ENCODE measurements around the gene MACF1.

MACF1 gene

GRCh38 chr1:39236971-39237370 lies 32.5 kb downstream of the MACF1 start:
- Histone ChIP-seq H2BK12ac (ENCODE audit: low read length in 2 of 2) (no peak overlapping the region), H3K9ac (ENCODE audit: low read length) (no peak overlapping the region), H2BK120ac (ENCODE audit: low read depth, low read length) (no peak overlapping the region), H4K91ac (ENCODE audit: low read length) (no peak overlapping the region), H3K36me3 (ENCODE audit: control insufficient read depth in 1 of 2, insufficient read depth in 2 of 2, low read depth in 1 of 2, low read length in 2 of 2) (peaks cover 13 to 27% of the 10 kb centered on the region in 2 experiments), H4K8ac (ENCODE audit: low read length) (no peak overlapping the region), H2AK5ac (ENCODE audit: low read length, severe bottlenecking) (no peak overlapping the region), H3K27me3 (ENCODE audit: control insufficient read depth in 1 of 2, insufficient read depth in 1 of 2, low read length in 2 of 2) (no peaks in the 10 kb centered on the region), H3K4me2 (ENCODE audit: low read length, poor library complexity, severe bottlenecking) (no peak overlapping the region), H3K18ac (ENCODE audit: low read depth in 1 of 2, low read length in 2 of 2) (no peak overlapping the region), H2BK15ac (ENCODE audit: low read depth, poor library complexity, severe bottlenecking) (no peak overlapping the region), H3K23ac (ENCODE audit: low read length in 2 of 2) (no peak overlapping the region), H3K4ac (ENCODE audit: low read depth in 1 of 2, low read length in 2 of 2) (no peak overlapping the region), H3K4me1 (ENCODE audit: control insufficient read depth, insufficient read depth, low read depth, low read length) (peaks cover 13% of the 10 kb centered on the region), H3K4me3 (ENCODE audit: insufficient read depth in 1 of 2, low read depth in 1 of 2, low read length in 2 of 2) (no peak overlapping the region), H3K9me3 (ENCODE audit: control insufficient read depth, low read length) (no peaks in the 10 kb centered on the region), H3K27ac (ENCODE audit: low read length, poor library complexity, severe bottlenecking) (peak overlapping the region; percentile 28), H3K14ac (ENCODE audit: low read length in 2 of 2) (no peak overlapping the region), H2BK5ac (ENCODE audit: low read depth, low read length, poor library complexity, severe bottlenecking) (no peak overlapping the region), H3K79me1 (replicated peaks; ENCODE audit: low read length, poor library complexity, severe bottlenecking) (peaks cover 11% of the 10 kb centered on the region), H2AFZ (ENCODE audit: low read depth, low read length) (no peak overlapping the region)
- WGBS, result 87% methylated on average over 4 of the region's 4 CpGs
- DNase-seq, result no peak

DNA sequence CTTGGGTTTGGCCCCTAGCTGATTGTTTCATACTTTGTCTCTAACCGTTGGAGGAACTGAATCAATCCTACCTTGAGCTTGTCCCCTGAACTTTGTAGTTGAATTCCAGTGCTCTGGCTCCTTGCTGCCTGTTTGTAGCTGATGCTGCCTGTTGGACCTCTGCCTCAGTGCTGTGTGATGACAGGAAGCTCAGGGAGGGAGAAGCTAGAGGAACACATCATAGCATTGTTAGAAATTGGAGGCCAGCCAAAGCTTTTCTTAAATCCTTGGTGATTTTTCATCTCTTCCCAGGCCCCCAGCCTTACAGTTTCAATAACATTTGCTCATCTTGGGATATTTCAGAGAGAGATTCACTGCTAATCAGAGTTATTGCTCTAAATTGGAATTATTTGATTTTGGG lies 34.0 kb downstream of the MACF1 start:
- Histone ChIP-seq H3K79me1 (replicated peaks; ENCODE audit: low read length, poor library complexity, severe bottlenecking) (peaks cover 13% of the 10 kb centered on the region), H2AFZ (ENCODE audit: low read depth, low read length) (no peak overlapping the region), H4K91ac (ENCODE audit: low read length) (no peak overlapping the region), H3K4me1 (ENCODE audit: control insufficient read depth, insufficient read depth, low read depth, low read length) (peaks cover 13% of the 10 kb centered on the region), H3K18ac (ENCODE audit: low read depth in 1 of 2, low read length in 2 of 2) (no peak overlapping the region), H3K4ac (ENCODE audit: low read depth in 1 of 2, low read length in 2 of 2) (no peak overlapping the region), H3K4me2 (ENCODE audit: low read length, poor library complexity, severe bottlenecking) (no peak overlapping the region), H3K4me3 (ENCODE audit: insufficient read depth in 1 of 2, low read depth in 1 of 2, low read length in 2 of 2) (no peak overlapping the region), H4K8ac (ENCODE audit: low read length) (no peak overlapping the region), H3K27ac (ENCODE audit: low read length, poor library complexity, severe bottlenecking) (no peak overlapping the region), H3K23ac (ENCODE audit: low read length in 2 of 2) (no peak overlapping the region), H2BK15ac (ENCODE audit: low read depth, poor library complexity, severe bottlenecking) (no peak overlapping the region), H2BK120ac (ENCODE audit: low read depth, low read length) (no peak overlapping the region), H3K14ac (ENCODE audit: low read length in 2 of 2) (no peak overlapping the region), H2BK12ac (ENCODE audit: low read length in 2 of 2) (no peak overlapping the region), H3K9ac (ENCODE audit: low read length) (no peak overlapping the region), H3K36me3 (ENCODE audit: control insufficient read depth in 1 of 2, insufficient read depth in 2 of 2, low read depth in 1 of 2, low read length in 2 of 2) (peaks cover 17 to 21% of the 10 kb centered on the region in 2 experiments), H2AK5ac (ENCODE audit: low read length, severe bottlenecking) (no peak overlapping the region), H2BK5ac (ENCODE audit: low read depth, low read length, poor library complexity, severe bottlenecking) (no peak overlapping the region), H3K9me3 (ENCODE audit: control insufficient read depth, low read length) (no peaks in the 10 kb centered on the region), H3K27me3 (ENCODE audit: control insufficient read depth in 1 of 2, insufficient read depth in 1 of 2, low read length in 2 of 2) (no peaks in the 10 kb centered on the region)
- 56% methylated on average over 1 of the region's 1 CpG for WGBS
- DNase-seq, result peak; percentile 38

DNA sequence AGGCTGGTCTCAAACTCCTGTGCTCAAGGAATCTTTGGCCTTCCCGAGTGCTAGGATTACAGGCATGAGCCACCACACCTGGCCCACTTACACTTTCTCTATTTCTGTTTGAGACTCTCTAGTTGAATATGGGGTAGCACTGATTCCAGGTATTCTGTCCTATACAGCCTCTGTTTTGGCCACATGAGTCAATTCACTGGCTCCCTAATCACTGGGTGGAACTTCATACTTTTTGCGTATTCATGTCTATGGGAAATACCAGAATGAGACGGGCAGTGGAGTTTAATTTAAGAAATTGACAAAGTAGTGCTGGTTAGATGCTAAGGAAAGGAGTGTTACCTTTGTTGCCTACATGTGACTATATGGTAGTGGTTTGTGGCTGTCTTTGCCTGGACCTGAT lies 35.5 kb downstream of the MACF1 start:
- Histone ChIP-seq H3K4ac (ENCODE audit: low read depth in 1 of 2, low read length in 2 of 2) (no peak overlapping the region), H3K36me3 (ENCODE audit: control insufficient read depth in 1 of 2, insufficient read depth in 2 of 2, low read depth in 1 of 2, low read length in 2 of 2) (peaks cover 16 to 22% of the 10 kb centered on the region in 2 experiments), H3K23ac (ENCODE audit: low read length in 2 of 2) (no peak overlapping the region), H3K9me3 (ENCODE audit: control insufficient read depth, low read length) (no peaks in the 10 kb centered on the region), H2AK5ac (ENCODE audit: low read length, severe bottlenecking) (no peak overlapping the region), H2AFZ (ENCODE audit: low read depth, low read length) (no peak overlapping the region), H2BK15ac (ENCODE audit: low read depth, poor library complexity, severe bottlenecking) (no peak overlapping the region), H3K9ac (ENCODE audit: low read length) (no peak overlapping the region), H3K4me1 (ENCODE audit: control insufficient read depth, insufficient read depth, low read depth, low read length) (peaks cover 13% of the 10 kb centered on the region), H3K14ac (ENCODE audit: low read length in 2 of 2) (no peak overlapping the region), H4K91ac (ENCODE audit: low read length) (no peak overlapping the region), H2BK5ac (ENCODE audit: low read depth, low read length, poor library complexity, severe bottlenecking) (no peak overlapping the region), H2BK120ac (ENCODE audit: low read depth, low read length) (no peak overlapping the region), H3K79me1 (replicated peaks; ENCODE audit: low read length, poor library complexity, severe bottlenecking) (peaks cover 13% of the 10 kb centered on the region), H3K27ac (ENCODE audit: low read length, poor library complexity, severe bottlenecking) (no peak overlapping the region), H4K8ac (ENCODE audit: low read length) (no peak overlapping the region), H2BK12ac (ENCODE audit: low read length in 2 of 2) (no peak overlapping the region), H3K4me3 (ENCODE audit: insufficient read depth in 1 of 2, low read depth in 1 of 2, low read length in 2 of 2) (no peak overlapping the region), H3K27me3 (ENCODE audit: control insufficient read depth in 1 of 2, insufficient read depth in 1 of 2, low read length in 2 of 2) (no peaks in the 10 kb centered on the region), H3K18ac (ENCODE audit: low read depth in 1 of 2, low read length in 2 of 2) (no peak overlapping the region), H3K4me2 (ENCODE audit: low read length, poor library complexity, severe bottlenecking) (no peak overlapping the region)
- no peak for DNase-seq
- 96% methylated on average over 2 of the region's 3 CpGs for WGBS

DNA sequence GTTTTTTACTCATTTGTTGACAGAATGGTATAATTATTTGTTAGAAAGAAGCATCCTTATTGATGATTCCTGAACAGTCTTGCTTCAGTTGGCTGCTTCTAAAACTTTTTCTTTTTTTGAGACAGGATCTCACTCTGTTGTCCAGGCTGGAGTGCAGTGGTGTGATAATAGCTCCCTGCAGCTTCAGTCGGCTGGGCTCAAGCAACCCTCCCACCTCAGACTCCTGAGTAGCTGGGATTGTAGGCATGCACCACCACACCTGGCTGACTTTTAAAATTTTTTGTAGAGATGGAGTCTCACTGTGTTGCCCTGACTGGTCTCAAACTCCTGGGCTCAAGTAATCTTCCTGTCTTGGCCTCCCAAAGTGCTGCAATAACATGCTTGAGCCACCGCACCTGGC lies 38.8 kb downstream of the MACF1 start:
- Histone ChIP-seq H3K79me1 (replicated peaks; ENCODE audit: low read length, poor library complexity, severe bottlenecking) (peaks cover 10% of the 10 kb centered on the region), H3K27ac (ENCODE audit: low read length, poor library complexity, severe bottlenecking) (no peak overlapping the region), H2BK120ac (ENCODE audit: low read depth, low read length) (no peak overlapping the region), H3K9me3 (ENCODE audit: control insufficient read depth, low read length) (no peaks in the 10 kb centered on the region), H2AK5ac (ENCODE audit: low read length, severe bottlenecking) (no peak overlapping the region), H2AFZ (ENCODE audit: low read depth, low read length) (no peak overlapping the region), H2BK5ac (ENCODE audit: low read depth, low read length, poor library complexity, severe bottlenecking) (no peak overlapping the region), H3K4me3 (ENCODE audit: insufficient read depth in 1 of 2, low read depth in 1 of 2, low read length in 2 of 2) (no peak overlapping the region), H3K4ac (ENCODE audit: low read depth in 1 of 2, low read length in 2 of 2) (no peak overlapping the region), H3K4me2 (ENCODE audit: low read length, poor library complexity, severe bottlenecking) (no peak overlapping the region), H2BK15ac (ENCODE audit: low read depth, poor library complexity, severe bottlenecking) (no peak overlapping the region), H2BK12ac (ENCODE audit: low read length in 2 of 2) (no peak overlapping the region), H3K36me3 (ENCODE audit: control insufficient read depth in 1 of 2, insufficient read depth in 2 of 2, low read depth in 1 of 2, low read length in 2 of 2) (peaks cover 5 to 12% of the 10 kb centered on the region in 2 experiments), H3K18ac (ENCODE audit: low read depth in 1 of 2, low read length in 2 of 2) (no peak overlapping the region), H3K14ac (ENCODE audit: low read length in 2 of 2) (no peak overlapping the region), H4K8ac (ENCODE audit: low read length) (no peak overlapping the region), H3K23ac (ENCODE audit: low read length in 2 of 2) (no peak overlapping the region), H3K27me3 (ENCODE audit: control insufficient read depth in 1 of 2, insufficient read depth in 1 of 2, low read length in 2 of 2) (no peaks in the 10 kb centered on the region), H3K9ac (ENCODE audit: low read length) (no peak overlapping the region), H3K4me1 (ENCODE audit: control insufficient read depth, insufficient read depth, low read depth, low read length) (peaks cover 5% of the 10 kb centered on the region), H4K91ac (ENCODE audit: low read length) (no peak overlapping the region)
- 83% methylated on average over 2 of the region's 2 CpGs for WGBS
- no peak for DNase-seq

Measured in mesenchymal stem cell (in vitro differentiated cells and primary cell).